SHP77 treated with DMSO at 0.1 percent for 48 hours (cell line): ENCODE data around the gene CD38.

Experiments
- DNase-seq: peaks from one replicate; lab custom pipeline; 2025; lab: John Stamatoyannopoulos, UW

Gene CD38

DNA sequence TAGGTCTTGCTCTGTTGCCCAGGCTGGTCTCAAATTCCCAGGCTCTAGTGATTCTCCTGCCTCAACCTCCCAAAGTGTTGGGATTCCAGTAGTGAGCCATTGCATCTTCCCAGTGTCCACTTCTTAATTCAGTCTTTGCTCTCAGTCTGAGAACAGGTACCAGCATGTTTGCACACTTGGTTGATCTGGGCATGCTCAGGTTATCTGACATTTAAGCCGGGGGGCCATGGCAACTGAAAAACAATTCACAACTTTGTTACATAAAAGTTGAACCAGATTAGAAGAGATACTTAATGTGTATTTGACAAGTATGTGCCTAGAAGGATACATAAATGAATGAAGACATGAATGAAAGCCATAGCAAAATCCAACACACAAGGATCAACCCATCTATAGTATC, 121.4 kb downstream of the CD38 start:
- no peak for DNase-seq

DNA sequence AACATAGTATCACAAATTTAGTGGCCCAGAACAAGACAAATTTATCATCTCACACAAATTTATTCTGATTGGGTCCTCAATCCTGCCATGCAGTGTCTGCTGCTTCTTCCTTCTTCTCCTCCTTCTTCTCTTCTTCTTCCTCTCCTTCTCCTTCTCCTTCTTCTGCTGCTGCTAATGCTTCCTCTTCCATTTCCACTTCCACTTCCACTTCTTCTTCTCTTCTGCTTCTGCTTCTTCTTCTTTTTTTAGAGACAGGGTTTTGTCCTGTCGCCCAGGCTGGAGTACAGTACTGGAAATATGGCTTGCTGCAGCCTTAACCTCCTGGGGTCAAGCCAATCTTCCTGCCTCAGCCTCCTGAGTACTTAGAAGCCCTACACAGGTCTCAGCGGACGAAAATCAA, 122.9 kb downstream of the CD38 start:
- DNase-seq, result no peak

DNA sequence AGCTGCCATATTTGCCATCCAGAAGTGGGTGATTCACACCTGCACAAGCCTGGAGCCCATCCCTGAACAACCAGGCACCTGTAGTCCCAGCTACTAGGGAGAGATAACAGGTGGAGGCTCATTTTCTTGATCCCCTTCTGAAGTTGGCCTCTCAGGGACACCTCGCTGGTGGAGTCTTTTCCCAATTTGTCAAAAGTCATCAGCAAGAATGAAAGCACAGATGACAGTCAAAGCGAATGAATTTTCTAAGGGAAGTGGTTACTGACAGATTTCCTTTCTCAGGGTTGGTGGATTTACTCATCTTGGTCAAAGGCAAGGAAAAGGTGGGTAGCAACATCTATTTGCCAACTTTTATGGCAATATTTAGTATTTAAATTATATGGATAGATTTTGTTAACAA, 123.9 kb downstream of the CD38 start:
- no peak for DNase-seq

DNA sequence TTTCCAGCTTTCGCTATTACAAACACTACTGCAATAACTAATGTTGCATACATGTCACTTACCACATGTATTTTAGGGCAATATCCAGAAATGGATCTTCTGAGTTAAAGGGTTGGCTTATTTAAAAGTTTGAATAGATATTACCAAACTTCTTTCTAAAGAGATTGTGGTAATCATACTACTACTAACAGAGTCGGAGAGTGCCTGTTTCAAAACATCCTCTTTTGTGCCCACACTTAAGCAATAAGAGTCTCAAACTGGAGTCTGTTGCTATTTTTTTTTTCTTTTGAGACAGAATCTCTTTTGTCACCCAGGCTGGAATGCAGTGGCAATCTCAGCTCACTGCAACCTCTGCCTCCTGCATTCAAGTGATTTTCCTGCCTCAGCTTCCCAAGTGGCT, 124.6 kb downstream of the CD38 start:
- DNase-seq, result no peak
